Measurements from ENCODE around the gene TTC34.

DNA sequence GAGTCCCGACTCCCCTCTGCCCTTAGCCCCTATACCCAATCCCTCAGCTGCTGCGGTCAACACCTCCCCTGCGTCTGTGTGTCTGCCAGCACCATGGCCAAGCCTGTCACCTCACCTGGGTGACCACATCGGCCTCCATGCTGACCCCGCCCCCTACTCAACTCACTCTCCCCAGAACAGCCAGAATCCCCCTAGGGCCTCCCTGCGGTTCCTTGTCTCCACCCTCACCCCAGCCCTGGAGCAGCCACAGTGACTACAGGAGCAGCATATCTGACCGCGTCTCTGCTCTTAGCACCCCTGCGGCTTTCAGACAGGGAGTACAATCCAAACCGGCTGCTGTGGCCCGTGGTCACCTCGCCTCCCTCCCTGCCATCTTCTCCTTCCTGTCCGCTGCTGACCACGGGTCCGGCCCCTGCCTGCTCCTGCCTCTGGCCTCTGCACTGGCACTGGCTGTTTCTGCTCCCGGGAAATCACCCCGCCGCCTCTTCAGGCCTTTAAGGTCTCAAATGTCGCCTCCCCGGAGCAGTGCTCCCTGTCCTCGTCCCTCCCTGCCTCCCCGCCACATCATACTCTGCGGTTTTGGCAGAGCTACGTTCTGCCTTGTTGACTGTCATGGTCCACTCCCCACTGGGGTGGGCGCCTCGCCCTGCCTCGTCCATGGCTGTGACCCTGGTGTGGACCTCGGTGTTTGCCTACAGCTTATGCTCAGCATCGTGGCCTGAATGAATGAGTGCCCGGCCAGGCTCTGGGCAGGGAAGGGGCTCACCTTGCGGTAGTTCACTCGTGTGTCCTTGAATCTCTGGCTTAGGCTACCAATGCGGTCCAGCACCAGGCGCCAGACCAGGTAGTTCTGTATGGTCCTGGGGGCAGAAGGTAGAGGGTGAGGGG, 203.8 kb downstream of the TTC34 start:
- TF ChIP-seq POLR2AphosphoS5 (IDR thresholded peaks at IDR 0.05; ENCODE audit: low read depth, low read length) = no peak
- TF ChIP-seq, protein P1, sequence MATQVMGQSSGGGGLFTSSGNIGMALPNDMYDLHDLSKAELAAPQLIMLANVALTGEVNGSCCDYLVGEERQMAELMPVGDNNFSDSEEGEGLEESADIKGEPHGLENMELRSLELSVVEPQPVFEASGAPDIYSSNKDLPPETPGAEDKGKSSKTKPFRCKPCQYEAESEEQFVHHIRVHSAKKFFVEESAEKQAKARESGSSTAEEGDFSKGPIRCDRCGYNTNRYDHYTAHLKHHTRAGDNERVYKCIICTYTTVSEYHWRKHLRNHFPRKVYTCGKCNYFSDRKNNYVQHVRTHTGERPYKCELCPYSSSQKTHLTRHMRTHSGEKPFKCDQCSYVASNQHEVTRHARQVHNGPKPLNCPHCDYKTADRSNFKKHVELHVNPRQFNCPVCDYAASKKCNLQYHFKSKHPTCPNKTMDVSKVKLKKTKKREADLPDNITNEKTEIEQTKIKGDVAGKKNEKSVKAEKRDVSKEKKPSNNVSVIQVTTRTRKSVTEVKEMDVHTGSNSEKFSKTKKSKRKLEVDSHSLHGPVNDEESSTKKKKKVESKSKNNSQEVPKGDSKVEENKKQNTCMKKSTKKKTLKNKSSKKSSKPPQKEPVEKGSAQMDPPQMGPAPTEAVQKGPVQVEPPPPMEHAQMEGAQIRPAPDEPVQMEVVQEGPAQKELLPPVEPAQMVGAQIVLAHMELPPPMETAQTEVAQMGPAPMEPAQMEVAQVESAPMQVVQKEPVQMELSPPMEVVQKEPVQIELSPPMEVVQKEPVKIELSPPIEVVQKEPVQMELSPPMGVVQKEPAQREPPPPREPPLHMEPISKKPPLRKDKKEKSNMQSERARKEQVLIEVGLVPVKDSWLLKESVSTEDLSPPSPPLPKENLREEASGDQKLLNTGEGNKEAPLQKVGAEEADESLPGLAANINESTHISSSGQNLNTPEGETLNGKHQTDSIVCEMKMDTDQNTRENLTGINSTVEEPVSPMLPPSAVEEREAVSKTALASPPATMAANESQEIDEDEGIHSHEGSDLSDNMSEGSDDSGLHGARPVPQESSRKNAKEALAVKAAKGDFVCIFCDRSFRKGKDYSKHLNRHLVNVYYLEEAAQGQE (IDR thresholded peaks at IDR 0.05; ENCODE audit: low read depth) = no peak
